Kidney (tissue), 14 donors: ENCODE data around the gene ACAA2. TPM values are rescaled to one million over a fixed set of nuclear protein-coding genes. Genes with fewer than 3 reads are reported as not detected.

Experiments used
- DNase-seq, 5 donors: peaks; one replicate each; pipeline ENCODE4 v3.0.0-alpha.2; 2013 to 2020
- FAIRE-seq: peaks from 2 replicates; lab custom pipeline; 2012; peaks lifted over from hg19 to GRCh38; lab: Jason Lieb, UNC
- H3K27ac ChIP-seq, 2 donors: one replicate each; pipeline ENCODE4 v1.7.0; 2013; ENCODE audit warnings: low read depth in 2 of 2, low read length in 2 of 2, inconsistent platforms in 1 of 2
- H3K27me3 ChIP-seq: one replicate; pipeline ENCODE4 v1.7.1; 2013; ENCODE audit warnings: low read length, inconsistent platforms; ENCODE audit not compliant: control insufficient read depth, insufficient read depth
- H3K36me3 ChIP-seq, 3 donors: one replicate each; pipeline versions ENCODE4 v1.7.0 to v1.7.1; 2013; ENCODE audit warnings: low read length in 3 of 3, control low read depth in 1 of 3, inconsistent platforms in 1 of 3; ENCODE audit not compliant: insufficient read depth in 3 of 3, control insufficient read depth in 2 of 3
- H3K4me1 ChIP-seq, 3 donors: one replicate each; pipeline versions ENCODE4 v1.7.0 to v1.7.1; 2013; ENCODE audit warnings: low read length in 3 of 3, inconsistent platforms in 1 of 3, low read depth in 1 of 3; ENCODE audit not compliant: control insufficient read depth in 2 of 3, insufficient read depth in 2 of 3
- H3K4me3 ChIP-seq, 3 donors: one replicate each; pipeline versions ENCODE4 v1.7.0 to v1.8.1; 2013; ENCODE audit warnings: low read length in 3 of 3, control low read depth in 1 of 3, inconsistent platforms in 1 of 3
- H3K9ac ChIP-seq, 3 donors: one replicate each; pipeline versions ENCODE4 v1.7.0 to v1.7.1; 2013; ENCODE audit warnings: low read length in 3 of 3, control low read depth in 1 of 3, inconsistent platforms in 1 of 3
- H3K9me3 ChIP-seq, 3 donors: one replicate each; pipeline versions ENCODE4 v1.7.0 to v1.7.1; 2013; ENCODE audit warnings: low read length in 3 of 3, control low read depth in 1 of 3, inconsistent platforms in 1 of 3; ENCODE audit not compliant: control insufficient read depth in 2 of 3, insufficient read depth in 1 of 3
- intact Hi-C: fragments of 100-400 bp; cut with DNase I; formaldehyde crosslinking; loops from one replicate; pipeline ENCODE4 v1.11.1; 2022
- polyA plus RNA-seq: library from polyadenylated mRNA; stranded (reverse); fragments of 350-450 nt; fragmentation: Illumina TruSeq; extraction: RNeasy Lipid Tissue Mini Kit (QIAGEN cat#74804); gene quantifications from one replicate; pipeline ENCODE4 v1.2.3, GENCODE V29; 2014; ENCODE audit warnings: low read depth, low replicate concordance; ENCODE audit not compliant: insufficient read depth
- total RNA-seq: library from RNA; stranded (reverse); fragmentation: NEBNext Ultra II Directional; extraction: Animal tissue kit (Norgen Biotek cat#: 25700); gene quantifications from one replicate; pipeline ENCODE4 v1.2.1, GENCODE V29; 2021
- TF ChIP-seq, protein P1 (sequence below): IDR thresholded peaks from 3 replicates; pipeline ENCODE4 v1.5.1; 2012; ENCODE audit warnings: mild to moderate bottlenecking, moderate library complexity, borderline replicate concordance; ENCODE audit not compliant: insufficient read depth; ENCODE audit errors: extremely low read depth
- donor health status: control.
- donor health status: control.
- donor health status: control.
- donor health status: control.
- donor health status: control.
- donor health status: DM: yes; HTN: yes; CAD: no.
- donor health status: Normal renal cell carcinoma (clear cell type).

The ACAA2 gene
- total and polyA plus RNA-seq, 2 donors from 2014 or later = 115 to 566 TPM

- FAIRE-seq (no peak), DNase-seq (no peak)
- Histone ChIP-seq H3K27ac (no peak overlapping the region), H3K36me3 (no peaks in the 10 kb centered on the region), H3K9me3 (no peaks in the 10 kb centered on the region), H3K27me3 (no peaks in the 10 kb centered on the region), H3K4me1 (peaks cover 0 to under 1% (median 0%) of the 10 kb centered on the region in 3 donors), H3K4me3 (no peak overlapping the region), H3K9ac (no peak overlapping the region)
- intact Hi-C loops = no loop called here
- TF ChIP-seq, protein P1, sequence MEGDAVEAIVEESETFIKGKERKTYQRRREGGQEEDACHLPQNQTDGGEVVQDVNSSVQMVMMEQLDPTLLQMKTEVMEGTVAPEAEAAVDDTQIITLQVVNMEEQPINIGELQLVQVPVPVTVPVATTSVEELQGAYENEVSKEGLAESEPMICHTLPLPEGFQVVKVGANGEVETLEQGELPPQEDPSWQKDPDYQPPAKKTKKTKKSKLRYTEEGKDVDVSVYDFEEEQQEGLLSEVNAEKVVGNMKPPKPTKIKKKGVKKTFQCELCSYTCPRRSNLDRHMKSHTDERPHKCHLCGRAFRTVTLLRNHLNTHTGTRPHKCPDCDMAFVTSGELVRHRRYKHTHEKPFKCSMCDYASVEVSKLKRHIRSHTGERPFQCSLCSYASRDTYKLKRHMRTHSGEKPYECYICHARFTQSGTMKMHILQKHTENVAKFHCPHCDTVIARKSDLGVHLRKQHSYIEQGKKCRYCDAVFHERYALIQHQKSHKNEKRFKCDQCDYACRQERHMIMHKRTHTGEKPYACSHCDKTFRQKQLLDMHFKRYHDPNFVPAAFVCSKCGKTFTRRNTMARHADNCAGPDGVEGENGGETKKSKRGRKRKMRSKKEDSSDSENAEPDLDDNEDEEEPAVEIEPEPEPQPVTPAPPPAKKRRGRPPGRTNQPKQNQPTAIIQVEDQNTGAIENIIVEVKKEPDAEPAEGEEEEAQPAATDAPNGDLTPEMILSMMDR = no peak
Observed at GRCh38 chr18:49763590-49763989, 49.7 kb downstream of the ACAA2 start.

- no peak overlapping the region for H3K9ac ChIP-seq
- intact Hi-C loops = no loop called here
- H3K4me1 ChIP-seq = no peaks in the 10 kb centered on the region
- no peaks in the 10 kb centered on the region for H3K36me3 ChIP-seq
- no peak overlapping the region for H3K27ac ChIP-seq
- H3K9me3 ChIP-seq = no peaks in the 10 kb centered on the region
- FAIRE-seq = no peak
- H3K4me3 ChIP-seq = no peak overlapping the region
- no peak for DNase-seq
- TF ChIP-seq, protein P1 = no peak
- H3K27me3 ChIP-seq = no peaks in the 10 kb centered on the region
Observed at GRCh38 chr18:49762191-49763077, 50.9 kb downstream of the ACAA2 start.

GRCh38 chr18:49761771-49762170 lies 51.6 kb downstream of the ACAA2 start:
- Histone ChIP-seq H3K36me3 (no peaks in the 10 kb centered on the region), H3K4me1 (no peaks in the 10 kb centered on the region), H3K27me3 (no peaks in the 10 kb centered on the region), H3K9me3 (no peaks in the 10 kb centered on the region), H3K27ac (no peak overlapping the region), H3K4me3 (no peak overlapping the region), H3K9ac (no peak overlapping the region)
- no peak for DNase-seq
- no peak for FAIRE-seq
- TF ChIP-seq, protein P1 = no peak
- intact Hi-C loops = no loop called here

DNA sequence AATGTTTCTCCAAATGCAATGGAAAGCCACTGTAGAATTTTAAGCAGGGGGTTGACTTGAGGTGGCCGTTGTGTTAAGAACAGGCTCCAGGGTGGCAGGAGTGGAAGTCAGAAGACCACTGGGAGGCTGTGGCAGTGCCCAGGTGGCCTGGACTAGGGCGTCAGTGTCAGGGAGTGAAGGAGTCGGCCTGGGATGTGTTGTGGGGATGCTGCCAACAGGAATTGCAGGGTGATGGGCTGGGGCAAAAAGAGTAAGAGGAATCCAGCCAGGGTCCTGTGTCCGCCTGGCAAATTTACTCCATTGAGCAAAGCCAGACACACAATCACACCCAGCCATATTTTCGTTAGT lies 55.1 kb downstream of the ACAA2 start:
- H3K36me3 ChIP-seq = no peaks in the 10 kb centered on the region
- intact Hi-C loops = no loop called here
- FAIRE-seq = no peak
- TF ChIP-seq, protein P1 = no peak
- no peak overlapping the region for H3K27ac ChIP-seq
- no peak overlapping the region for H3K9ac ChIP-seq
- H3K4me3 ChIP-seq = no peak overlapping the region
- H3K4me1 ChIP-seq = no peaks in the 10 kb centered on the region
- H3K9me3 ChIP-seq = no peaks in the 10 kb centered on the region
- no peak for DNase-seq
- no peaks in the 10 kb centered on the region for H3K27me3 ChIP-seq
